GM19023 (cell line): Measurements from ENCODE around the gene SLC6A7.
A peak's percentile ranks its signal among the peaks of the same experiment; 100 is the strongest.
"Not testable (repeated sequence)": the region's sequence is repeated elsewhere in the genome, so short reads cannot be mapped to it uniquely, and the experiment has no call there.

Source experiments
- ATAC-seq: cut with Tn5 transposase; IDR thresholded peaks from one replicate; pipeline ENCODE4 v1.9.1; 2021; ENCODE audit warnings: mild to moderate bottlenecking, moderate library complexity; ENCODE audit not compliant: unreplicated experiment

The SLC6A7 gene

DNA sequence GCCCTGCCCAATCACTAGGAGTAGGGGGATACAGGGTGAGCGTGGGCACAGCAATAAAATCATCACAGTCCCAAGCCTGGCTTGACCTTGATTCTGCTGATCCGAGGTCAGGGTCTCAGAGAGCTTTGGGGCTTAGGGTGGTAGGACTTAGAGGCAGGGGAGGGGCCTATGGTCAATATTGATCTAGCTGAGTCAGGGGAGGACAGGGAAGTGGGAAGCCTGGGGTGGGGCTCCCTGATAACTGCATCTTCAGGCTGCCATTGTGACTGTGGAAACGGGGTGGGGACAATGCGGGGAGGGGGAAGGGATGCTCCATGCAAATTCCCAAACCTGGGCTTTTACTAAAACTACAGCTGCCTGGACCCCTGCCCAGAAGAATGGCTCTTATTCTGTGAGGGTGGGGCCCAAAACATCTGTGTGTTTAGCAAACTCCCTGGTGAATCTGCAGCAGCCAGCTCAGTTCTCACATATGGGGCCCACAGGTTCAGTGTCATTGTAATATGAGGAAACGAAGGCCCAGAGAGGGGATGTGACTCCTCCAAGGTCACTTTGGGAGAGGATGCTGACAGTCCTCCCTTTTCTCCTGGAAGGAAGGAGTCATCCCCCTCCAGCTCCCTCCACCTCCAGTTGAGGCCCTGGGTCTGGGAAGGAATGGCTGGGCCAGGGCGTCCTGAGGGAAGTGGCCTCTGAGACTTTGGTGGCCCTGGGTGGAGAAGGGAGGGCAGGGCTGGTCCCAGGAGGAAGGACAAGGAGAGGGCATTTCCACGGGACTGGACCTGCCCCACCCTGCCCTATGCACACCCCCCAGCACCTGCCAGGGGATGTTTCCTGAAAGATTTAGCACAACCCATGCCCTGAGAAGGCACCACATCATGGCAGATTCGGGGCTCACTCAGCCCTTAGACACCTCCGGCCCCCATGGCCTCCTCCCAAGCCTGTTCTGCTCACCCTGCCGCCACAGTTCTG is 26.4 kb downstream of the SLC6A7 start:
- ATAC-seq: no peak

DNA sequence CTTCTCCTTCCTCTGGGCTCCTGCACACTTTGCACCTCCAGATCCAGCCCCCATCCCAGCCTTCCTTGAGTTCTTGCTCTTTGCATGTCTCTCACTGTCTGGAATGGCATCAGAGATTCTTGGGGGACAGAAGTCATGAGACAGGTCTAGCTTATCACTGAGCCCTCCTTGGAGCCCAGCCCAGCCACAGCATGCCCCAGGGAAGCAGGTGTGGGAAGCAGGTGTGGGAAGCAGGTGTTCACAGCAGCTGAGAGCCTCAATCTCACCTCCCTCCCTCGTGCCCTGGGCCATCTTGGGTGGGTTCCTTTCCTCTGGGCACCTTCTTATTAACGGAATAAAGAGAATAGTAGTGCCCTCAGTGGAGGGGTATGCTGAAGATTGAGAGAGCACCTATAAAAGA is 27.2 kb downstream of the SLC6A7 start:
- no peak for ATAC-seq

DNA sequence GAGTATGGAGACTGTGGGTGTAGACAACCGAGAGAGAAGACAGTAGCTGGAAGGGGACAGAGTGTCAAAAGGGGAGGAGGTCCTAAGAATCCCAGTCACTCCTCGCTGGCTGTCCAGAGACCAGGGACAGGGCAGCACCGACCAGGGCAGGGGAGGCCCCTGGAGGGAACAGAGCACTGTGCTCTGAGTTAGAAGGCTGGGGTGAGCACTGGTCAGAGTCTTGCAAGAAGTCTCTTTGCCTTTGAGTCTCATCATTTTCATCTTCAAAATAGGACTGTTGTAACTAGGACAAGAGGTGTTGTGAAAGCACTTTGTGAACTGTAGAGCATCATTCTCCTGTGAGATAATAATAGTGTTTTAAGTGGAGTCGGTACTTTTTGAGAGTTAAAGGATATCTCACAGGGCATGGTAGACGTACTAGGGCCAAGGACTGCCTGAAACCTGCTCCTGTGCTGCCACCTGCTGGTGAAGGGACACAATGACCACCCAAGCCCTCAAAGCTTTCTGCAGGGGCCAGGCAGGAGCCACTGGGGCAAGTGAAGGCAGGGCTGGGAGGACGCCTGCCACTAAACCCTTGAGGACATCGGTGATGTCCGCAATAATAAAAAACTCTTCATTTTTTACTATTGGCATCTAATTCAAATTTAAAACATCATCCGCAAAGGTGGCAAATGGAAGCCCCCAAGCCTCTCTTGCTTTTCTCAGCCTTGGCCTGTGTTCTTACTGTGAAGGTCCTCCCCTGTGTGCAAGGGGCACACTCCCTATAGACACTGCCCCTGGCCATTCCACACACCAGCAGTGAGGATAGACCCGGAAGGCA is 28.2 kb downstream of the SLC6A7 start:
- ATAC-seq: peak; percentile 85

DNA sequence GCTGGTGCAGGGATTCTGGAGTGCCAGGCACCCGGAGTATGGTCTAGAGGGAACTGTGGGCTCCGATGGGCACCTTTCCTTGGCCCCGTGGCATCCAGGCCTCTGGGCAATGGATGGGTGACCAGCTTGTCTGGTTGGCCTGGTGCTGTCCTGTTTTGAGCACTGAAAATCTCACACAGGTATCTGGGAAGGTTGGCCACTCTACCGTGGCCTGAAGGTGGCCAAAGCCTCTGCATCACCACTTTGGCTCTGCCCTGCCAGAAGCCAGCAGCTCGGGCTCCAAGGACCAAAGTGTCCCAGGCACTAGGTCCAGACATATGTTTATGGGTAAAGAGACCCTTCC is 28.8 kb downstream of the SLC6A7 start:
- ATAC-seq: no peak

DNA sequence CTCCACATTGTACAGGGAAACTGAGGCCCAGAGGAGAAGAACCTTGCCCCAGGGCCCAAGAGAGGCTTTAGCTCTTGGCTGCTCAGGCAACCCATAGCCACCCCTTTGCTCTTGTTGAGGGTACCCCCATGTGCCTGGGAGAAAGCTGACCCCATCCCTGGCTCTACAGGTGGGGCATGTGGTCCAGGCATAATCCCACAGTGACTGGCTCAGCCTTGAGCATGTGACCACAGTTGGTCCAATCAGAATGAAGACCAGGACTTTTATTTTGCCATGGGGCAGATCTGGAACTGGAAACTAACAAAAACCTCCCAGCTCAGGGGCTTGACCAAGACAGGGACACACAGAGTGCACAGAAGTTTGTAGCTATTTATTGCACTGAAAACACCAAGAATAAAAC is 29.3 kb downstream of the SLC6A7 start:
- ATAC-seq: no peak

DNA sequence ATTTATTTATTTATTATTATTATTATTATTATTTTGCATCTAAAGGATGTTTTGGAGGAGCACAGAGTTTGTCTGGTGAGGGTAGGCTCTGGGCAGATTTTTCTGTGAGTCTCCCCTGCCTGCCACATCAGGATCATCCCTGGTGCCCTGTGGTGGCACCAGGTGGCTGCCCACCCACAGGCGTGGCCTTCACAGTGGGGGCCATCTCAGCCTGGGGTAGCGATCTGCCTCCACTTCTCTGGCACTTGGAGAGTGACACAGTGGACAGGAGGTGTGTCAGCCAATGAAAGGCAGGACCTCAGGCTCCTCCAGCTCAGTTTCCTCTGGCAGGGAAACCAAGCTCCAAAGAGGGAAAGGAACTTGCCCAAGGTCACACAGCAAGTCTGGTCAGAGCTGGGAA is 30.0 kb downstream of the SLC6A7 start:
- ATAC-seq: no peak

DNA sequence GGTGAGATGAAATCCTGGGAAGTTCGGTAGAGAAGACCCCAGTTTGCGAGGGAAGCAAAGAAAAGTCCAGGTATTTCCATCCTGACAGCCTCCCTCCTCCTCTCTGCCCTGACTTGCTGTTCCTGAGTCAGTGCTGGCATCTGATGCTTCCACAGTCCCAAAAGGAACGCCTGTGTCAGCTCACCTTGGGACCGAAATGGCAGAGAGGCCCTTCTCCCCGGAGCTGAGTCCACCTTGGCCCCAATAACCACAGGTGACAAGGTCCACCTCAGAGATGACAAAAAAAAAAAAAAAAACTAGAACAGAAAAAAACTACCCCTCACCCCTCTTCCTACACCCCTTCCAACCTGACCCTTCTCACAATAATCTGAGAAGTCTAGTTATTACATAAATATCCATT is 31.6 kb downstream of the SLC6A7 start:
- no peak for ATAC-seq

DNA sequence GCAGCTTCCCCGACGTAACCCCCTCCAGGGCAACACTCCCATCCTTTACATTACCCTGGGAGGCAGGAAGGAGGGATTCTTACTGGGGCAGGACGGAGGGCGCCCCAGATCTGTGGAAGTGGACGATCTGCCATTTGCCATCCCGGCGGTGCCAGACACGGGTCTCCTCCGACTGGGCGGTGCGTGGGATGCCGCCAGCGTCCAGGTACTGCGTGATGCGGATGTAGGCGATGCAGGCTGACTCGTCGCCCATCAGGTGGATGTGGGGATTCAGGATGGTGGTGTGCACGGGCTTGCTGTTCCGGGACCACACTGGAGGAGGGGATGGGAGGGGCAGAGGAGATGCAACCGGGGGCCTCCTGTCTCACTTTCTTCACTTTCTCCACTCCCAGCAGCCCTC is 33.0 kb downstream of the SLC6A7 start:
- no peak for ATAC-seq

DNA sequence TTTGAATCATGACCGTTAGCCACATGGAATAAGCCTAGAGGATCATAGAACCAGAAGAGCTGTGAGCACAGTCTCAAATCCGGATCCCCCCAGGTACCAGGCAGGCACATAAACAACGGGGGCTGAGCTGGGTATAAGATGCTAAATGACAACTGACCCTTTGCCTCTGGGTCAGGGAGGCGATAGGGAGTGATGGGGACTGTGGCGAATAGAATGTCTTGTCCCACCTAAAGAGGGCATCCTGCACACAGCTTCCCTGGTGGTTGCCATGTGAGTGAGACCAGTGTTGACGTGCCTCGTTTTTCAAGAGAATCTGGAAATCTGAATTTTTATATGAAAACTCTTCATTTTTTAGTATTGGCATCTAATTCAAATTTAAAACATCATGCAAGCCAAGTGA is 33.6 kb downstream of the SLC6A7 start:
- ATAC-seq: no peak

DNA sequence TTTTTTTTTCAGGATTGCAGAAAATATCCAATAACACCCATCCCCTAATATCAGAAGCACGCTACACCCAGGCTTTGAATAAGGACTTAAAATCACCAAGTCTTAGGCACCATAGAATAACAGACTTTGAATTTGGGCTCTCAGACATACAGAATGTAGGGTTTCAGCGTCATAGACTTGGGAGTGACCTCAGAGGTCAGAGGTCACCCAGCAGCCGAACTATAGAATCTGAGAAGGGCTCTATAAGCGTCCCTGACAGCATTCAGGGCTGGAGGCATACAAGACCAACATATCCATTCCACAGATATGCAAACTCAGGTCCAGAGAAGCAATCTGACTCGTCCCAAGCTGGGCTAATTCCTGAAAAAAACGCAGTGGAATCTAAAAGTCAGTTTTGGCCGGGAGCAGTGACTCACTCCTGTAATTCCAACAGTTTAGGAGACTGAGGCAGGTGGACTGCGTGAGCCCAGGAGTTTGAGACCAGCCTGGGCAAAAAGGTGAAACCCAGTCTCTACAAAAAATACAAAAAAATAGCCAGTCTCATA is 34.7 kb downstream of the SLC6A7 start:
- no peak for ATAC-seq

DNA sequence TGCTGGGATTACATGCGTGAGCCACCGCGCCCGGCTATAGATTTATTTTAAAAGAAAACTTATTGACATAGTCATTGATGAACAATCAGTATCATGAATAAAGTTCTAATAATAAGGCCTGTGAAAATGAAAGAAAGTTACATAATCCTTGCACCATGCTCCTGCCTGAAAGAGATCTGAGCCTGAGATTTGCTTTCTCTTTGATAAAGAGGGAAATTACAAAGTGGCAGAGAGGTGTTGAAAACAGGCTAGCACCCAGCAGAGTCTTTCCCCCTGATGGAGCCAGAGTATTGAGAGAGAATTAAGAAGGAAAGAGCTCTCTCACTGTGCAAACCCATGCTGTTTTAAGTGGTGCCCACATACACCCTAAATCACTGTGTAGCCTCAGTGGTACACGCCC is 37.2 kb downstream of the SLC6A7 start:
- ATAC-seq: no peak

DNA sequence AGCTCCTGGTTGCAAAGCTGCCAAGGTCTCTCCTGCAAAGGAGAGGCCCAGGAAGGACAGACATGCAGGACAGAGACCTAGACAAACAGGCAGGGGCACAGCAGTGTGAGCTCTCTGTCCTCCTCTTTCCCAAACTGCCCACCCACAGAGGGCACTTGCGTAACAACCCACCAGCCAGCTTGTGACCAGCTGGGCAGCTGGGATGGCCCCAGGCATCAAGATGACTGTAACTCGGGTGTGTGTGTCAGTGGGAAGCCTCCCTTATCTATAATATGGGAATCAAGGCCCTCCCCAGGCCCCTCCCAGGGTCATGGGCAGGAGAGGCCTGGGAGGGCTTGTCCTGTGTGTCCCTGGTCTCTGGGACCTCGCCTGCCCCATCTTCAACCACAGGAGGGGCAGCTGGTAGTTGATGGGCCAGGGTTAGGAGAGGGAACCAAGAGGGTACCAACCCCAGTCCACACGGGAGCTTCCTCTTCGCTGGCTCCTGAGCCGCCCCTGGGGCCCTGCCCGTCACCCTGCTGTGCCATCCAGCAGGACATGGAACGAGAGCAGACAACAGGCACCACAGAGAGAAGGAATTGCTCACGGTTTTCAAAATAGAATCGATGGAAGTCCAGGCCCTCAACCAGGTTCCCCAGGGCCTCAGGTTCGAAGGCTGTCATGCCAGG is 37.9 kb downstream of the SLC6A7 start:
- ATAC-seq: no peak

DNA sequence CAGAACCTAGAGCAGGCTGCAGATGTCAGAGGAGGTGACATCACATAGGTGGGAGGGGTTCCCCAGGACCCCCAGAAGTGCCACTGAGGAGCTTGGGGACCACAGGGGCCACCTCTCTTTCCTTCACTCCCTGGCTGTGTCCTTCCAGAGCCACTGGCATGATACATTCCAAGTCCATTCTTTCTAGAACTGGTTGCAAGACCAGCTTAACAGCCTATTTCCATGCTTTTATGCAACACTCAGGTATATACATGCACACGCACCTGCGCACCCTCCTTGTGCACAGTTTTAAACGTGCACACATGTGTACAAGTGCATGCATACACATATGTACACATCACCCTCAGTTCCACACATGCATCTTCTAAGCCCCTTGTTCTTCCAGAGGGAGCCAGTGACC is 39.7 kb downstream of the SLC6A7 start:
- no peak for ATAC-seq

DNA sequence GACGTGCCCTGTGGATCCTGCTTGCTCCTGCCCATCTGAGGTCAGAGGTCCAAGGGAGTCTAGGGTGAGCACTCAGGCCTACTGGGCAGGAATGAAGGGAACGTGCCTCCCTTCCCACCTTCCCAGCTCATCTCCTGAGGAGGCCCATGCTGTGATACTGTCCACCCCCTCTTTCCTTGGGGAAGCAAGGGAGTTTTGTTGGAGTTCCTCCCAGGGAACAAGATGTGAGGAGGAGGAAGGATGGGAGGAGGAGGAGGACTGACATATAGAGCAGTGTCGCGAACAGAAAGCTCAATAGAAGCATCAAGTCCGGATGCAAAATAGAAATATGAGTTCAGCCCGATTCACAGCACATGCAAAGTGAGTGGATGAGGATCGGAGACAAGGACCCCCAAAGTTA is 41.0 kb downstream of the SLC6A7 start:
- ATAC-seq: no peak

DNA sequence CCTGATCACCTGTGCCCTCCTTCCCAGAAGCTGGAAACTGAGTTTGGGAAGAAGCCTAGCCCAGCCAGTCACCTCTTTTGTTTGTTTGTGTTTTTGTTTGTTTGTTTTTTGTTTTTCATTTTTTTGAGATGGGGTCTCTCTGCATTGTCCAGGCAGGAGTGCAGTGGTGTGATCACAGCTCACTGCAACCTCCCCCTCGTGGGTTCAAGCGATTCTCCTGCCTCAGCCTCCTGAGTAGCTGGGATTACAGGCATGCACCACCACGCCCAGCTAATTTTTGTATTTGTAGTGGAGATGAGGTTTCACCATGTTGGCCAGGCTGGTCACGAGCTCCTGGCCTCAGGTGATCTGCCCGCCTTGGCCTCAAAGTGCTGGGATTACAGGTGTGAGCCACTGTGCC is 43.8 kb downstream of the SLC6A7 start:
- not testable (repeated sequence) for ATAC-seq

DNA sequence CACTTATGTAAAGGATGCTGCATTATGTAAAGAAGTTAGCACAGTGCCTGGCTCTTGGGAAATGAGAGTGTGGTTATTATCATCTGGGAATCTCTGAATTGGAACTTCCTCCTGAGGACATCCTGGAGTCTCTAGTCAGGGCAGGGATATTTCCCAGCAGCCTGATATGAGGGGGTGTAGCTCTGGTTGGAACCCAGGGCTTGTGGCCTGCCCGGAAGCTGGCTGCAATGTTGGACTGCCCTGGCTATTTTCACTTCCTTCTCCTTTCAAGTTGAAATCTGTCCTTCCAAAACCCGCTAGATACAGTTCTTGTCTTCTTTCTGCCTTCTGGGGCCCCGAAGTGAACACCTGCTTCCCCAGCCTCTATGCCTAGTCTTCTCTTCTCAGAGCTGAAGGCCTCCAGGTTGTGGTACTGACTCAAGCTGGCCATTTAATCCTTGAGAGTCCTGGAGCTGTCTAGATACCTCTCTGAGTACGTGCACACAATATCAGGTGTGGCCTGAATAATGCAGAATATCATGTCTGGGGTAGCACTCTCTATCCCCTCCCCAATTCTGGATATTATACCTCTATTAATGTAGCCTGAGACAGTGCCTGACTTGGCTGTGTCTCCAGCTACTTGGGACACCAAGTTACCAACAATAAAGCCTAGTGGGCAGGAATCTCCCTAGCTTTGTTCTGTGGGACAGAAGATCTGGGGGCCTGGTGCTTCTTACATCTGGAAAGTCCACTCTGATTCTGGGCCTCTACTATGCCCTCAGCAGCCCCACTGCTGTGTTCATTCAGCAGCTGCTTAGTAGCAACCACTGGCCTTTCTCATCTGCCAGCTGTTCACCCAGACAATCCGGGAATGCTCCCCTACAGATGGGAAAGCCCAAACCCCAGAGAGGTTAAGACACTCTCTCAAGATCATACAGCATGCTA is 45.0 kb downstream of the SLC6A7 start:
- ATAC-seq: no peak

DNA sequence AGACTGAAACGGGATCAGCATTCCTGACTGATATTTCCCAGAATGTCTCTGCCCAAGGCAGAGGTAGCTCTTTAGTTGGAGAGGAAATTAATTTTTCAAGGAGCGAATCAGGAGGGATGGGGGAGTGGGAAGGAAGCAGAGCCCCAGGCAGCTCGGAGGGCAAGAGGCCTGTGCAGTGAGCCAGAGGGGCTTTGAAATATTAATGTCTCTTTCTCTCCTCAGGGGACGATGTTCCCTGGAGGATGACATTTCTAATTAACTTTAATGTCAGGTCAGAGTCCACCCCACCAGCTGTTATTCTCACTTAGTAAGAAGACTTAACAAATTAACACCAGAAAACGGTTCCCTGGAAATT is 45.6 kb downstream of the SLC6A7 start:
- no peak for ATAC-seq

DNA sequence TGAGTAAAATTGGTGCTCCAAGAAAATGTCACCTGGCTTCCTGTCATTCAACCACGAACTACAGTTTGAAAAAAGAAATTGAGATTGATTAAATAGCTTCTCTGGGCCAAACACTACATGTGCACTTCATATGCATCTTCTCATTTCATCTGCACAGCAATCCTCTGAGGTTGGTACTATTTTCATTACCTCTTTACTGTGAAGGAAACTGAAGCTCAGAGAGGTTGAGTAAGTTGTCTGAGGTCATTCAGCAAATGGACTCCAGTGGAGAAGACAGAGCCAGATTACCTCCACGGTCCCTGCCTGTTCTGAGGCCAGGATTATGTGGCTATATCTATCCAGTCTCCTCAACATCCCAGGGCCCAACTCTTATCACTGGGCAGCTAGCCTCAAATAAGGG is 46.5 kb downstream of the SLC6A7 start:
- no peak for ATAC-seq

DNA sequence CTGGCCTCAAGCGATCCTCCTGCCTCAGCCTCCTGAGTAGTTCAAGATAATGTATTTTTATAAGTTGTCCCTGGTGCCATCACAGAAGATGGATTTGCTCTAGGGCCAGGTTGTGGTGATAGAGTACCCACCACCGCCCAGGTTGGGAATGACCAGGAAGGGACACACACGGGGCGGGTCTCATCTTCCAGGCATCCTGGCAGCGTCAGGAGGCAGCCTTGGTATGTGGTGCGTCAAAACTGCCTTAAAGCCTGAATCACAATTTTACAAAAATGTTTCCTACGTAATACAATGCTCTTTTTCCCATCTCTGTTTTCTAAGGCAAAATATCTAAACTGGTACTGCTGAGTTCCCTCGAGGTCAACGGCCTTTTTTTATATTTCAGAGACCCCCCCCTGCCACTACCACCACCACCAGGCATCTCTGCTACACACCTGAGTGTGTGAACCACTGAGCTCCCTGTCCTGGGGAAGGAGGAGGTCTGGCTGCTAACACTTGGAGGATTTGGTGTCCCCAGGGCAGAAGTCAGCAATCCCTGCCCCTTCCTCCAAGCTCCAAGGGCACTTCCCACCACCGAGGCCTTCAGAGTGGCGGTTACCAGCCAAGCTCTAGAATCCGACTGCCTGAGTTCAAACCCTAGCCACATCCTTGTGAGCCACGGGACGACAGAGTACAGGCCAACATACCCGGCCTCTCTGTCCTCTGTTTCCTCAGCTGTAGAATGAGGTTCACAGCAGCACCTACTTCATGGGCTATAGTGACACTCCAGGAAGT is 47.3 kb downstream of the SLC6A7 start:
- ATAC-seq: no peak

DNA sequence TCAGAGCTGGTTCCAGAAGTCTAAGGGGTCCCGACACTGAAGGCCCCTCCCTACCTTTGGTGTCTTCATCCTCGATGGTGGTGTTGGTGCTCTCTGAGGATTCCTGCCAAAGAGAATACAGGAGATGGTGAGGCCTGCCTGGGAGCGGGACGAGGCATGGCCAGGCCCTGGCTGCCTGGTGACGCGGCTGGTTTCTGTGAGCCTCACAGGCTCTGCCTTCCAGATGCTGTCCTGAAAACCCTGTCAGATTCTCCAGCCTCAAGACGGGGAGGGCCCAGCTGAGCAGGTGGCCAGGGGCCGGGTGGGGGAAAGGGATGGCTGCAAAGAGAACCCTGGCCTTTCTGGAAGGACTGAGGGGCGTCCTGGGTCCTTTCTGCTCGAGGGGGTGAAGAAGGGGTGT is 48.8 kb downstream of the SLC6A7 start:
- no peak for ATAC-seq
